Neural progenitor cell (in vitro differentiated cells): ENCODE data around the gene TLR10. TPM values are rescaled to one million over a fixed set of nuclear protein-coding genes. Genes with fewer than 3 reads are reported as not detected.

Experiments used
- DNase-seq: peaks from one replicate; pipeline ENCODE4 v3.0.0-alpha.2; 2016; ENCODE audit warnings: low spot score
- H2AFZ ChIP-seq: fragments of 200-600 bp; sonication (generic); replicated peaks from 2 replicates; pipeline ENCODE4 v1.6.1; 2016; ENCODE audit warnings: antibody characterized with exemption
- H3F3A ChIP-seq: fragments of 200-600 bp; sonication (generic); 2 replicates; pipeline ENCODE4 v1.6.1; 2016; ENCODE audit warnings: antibody characterized with exemption, low read depth
- H3K27ac ChIP-seq: fragments of 200-600 bp; sonication (generic); 2 replicates; pipeline ENCODE4 v1.5.1; 2016; ENCODE audit warnings: mild to moderate bottlenecking
- H3K27me3 ChIP-seq: fragments of 200-600 bp; sonication (generic); 2 replicates; pipeline ENCODE4 v1.6.1; 2016; ENCODE audit warnings: mild to moderate bottlenecking, moderate library complexity
- H3K36me3 ChIP-seq: fragments of 200-600 bp; sonication (generic); 2 replicates; pipeline ENCODE4 v1.5.1; 2016
- H3K4me1 ChIP-seq: fragments of 200-600 bp; sonication (generic); 2 replicates; pipeline ENCODE4 v1.6.1; 2016; ENCODE audit warnings: mixed run types
- H3K4me2 ChIP-seq: fragments of 200-600 bp; sonication (generic); 2 replicates; pipeline ENCODE4 v1.6.1; 2016
- H3K4me3 ChIP-seq: fragments of 200-600 bp; sonication (generic); 2 replicates; pipeline ENCODE4 v1.5.1; 2016
- H3K79me2 ChIP-seq: fragments of 200-600 bp; sonication (generic); 2 replicates; pipeline ENCODE4 v1.6.1; 2016; ENCODE audit warnings: low read depth
- H3K9ac ChIP-seq: fragments of 200-600 bp; sonication (generic); 2 replicates; pipeline ENCODE4 v1.6.1; 2016
- H3K9me3 ChIP-seq: fragments of 200-600 bp; sonication (generic); 2 replicates; pipeline ENCODE4 v1.5.1; 2016; ENCODE audit warnings: low read depth
- H4K20me1 ChIP-seq: fragments of 200-600 bp; sonication (generic); 2 replicates; pipeline ENCODE4 v1.6.1; 2016; ENCODE audit warnings: low read depth
- H3K27ac Mint-ChIP-seq: 3 replicates; pipeline ENCODE4 v1.8.0; 2021; ENCODE audit warnings: mixed read lengths
- H3K27me3 Mint-ChIP-seq: 2 replicates; pipeline ENCODE4 v1.8.0; 2022; ENCODE audit warnings: low read depth, mild to moderate bottlenecking, inconsistent platforms, moderate library complexity, mixed read lengths; ENCODE audit not compliant: insufficient read depth
- H3K36me3 Mint-ChIP-seq: 3 replicates; pipeline ENCODE4 v1.8.0; 2021; ENCODE audit warnings: mixed read lengths
- H3K4me1 Mint-ChIP-seq: 3 replicates; pipeline ENCODE4 v1.8.0; 2021; ENCODE audit warnings: mixed read lengths
- H3K4me3 Mint-ChIP-seq: 3 replicates; pipeline ENCODE4 v1.8.0; 2021; ENCODE audit warnings: mild to moderate bottlenecking, moderate library complexity, mixed read lengths
- H3K9me3 Mint-ChIP-seq: 3 replicates; pipeline ENCODE4 v1.8.0; 2020; ENCODE audit warnings: mixed read lengths
- EZH2 ChIP-seq: fragments of 200-600 bp; sonication (generic); IDR thresholded peaks from 2 replicates; pipeline ENCODE4 v1.6.1; 2017; ENCODE audit warnings: antibody characterized with exemption, mild to moderate bottlenecking, moderate library complexity
- EZH2phosphoT487 ChIP-seq: fragments of 200-600 bp; sonication (generic); IDR thresholded peaks from 2 replicates; pipeline ENCODE4 v1.6.1; 2017; ENCODE audit warnings: antibody characterized with exemption
- total RNA-seq: library from RNA; depleted of rRNA; stranded (reverse); fragments of >200 nt; gene quantifications from 2 replicates; pipeline ENCODE4 v1.2.3, GENCODE V29; 2015; ENCODE audit warnings: low replicate concordance
- TF ChIP-seq, protein P1 (sequence below): fragments of 200-600 bp; sonication (generic); IDR thresholded peaks from 2 replicates; pipeline ENCODE4 v1.5.1; 2017; ENCODE audit warnings: antibody characterized with exemption, mild to moderate bottlenecking

TLR10 gene
- total RNA-seq, 1 donor from 2014 or later: not detected

DNA sequence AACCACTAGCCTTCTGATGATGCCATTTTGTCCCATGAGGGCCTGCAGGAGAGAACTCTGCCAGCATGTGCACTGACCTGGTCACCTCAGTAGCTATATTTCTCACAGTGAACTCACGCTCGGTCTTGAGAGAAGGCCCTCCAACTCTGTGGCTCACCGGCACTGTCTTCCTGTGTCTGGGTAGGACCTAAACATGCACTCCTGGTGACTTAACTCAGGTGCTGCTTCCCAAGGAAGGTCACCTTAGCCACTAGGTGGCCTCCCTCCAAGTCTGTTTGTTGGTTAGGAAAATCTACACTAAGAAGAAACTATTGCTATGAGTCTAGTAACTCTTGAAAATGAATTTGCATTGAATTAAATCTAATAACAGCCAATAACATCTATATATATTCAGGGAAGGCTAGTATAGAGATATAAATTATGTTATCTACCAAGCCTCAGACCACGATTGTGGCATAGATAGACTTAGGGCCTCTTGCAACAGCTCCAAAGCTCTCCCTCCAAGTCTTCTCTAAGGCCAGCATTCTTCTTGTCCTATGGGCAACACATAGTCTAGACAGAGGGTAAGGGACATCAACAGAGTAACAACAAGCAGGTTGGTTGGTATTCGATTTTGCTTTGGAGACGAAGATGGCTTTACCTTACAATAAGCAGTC is 24.7 kb downstream of the TLR10 start:
- Histone ChIP-seq H3K27ac (no peak overlapping the region), H2AFZ (no peak overlapping the region), H3K4me1 (no peaks in the 10 kb centered on the region), H4K20me1 (no peaks in the 10 kb centered on the region), H3K4me2 (no peak overlapping the region), H3K36me3 (no peaks in the 10 kb centered on the region), H3K9me3 (no peaks in the 10 kb centered on the region), H3K4me3 (no peak overlapping the region), H3K27me3 (no peaks in the 10 kb centered on the region), H3F3A (peaks cover 5% of the 10 kb centered on the region), H3K9ac (no peak overlapping the region), H3K79me2 (no peaks in the 10 kb centered on the region)
- Mint-ChIP-seq H3K27me3 (no peaks in the 10 kb centered on the region), H3K27ac (no peak overlapping the region), H3K9me3 (no peaks in the 10 kb centered on the region), H3K36me3 (no peaks in the 10 kb centered on the region), H3K4me3 (no peak overlapping the region), H3K4me1 (peaks cover 6% of the 10 kb centered on the region)
- TF ChIP-seq, protein P1, sequence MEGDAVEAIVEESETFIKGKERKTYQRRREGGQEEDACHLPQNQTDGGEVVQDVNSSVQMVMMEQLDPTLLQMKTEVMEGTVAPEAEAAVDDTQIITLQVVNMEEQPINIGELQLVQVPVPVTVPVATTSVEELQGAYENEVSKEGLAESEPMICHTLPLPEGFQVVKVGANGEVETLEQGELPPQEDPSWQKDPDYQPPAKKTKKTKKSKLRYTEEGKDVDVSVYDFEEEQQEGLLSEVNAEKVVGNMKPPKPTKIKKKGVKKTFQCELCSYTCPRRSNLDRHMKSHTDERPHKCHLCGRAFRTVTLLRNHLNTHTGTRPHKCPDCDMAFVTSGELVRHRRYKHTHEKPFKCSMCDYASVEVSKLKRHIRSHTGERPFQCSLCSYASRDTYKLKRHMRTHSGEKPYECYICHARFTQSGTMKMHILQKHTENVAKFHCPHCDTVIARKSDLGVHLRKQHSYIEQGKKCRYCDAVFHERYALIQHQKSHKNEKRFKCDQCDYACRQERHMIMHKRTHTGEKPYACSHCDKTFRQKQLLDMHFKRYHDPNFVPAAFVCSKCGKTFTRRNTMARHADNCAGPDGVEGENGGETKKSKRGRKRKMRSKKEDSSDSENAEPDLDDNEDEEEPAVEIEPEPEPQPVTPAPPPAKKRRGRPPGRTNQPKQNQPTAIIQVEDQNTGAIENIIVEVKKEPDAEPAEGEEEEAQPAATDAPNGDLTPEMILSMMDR: peak; percentile 42
- TF ChIP-seq EZH2phosphoT487: no peak
- DNase-seq: peak; percentile 15

DNA sequence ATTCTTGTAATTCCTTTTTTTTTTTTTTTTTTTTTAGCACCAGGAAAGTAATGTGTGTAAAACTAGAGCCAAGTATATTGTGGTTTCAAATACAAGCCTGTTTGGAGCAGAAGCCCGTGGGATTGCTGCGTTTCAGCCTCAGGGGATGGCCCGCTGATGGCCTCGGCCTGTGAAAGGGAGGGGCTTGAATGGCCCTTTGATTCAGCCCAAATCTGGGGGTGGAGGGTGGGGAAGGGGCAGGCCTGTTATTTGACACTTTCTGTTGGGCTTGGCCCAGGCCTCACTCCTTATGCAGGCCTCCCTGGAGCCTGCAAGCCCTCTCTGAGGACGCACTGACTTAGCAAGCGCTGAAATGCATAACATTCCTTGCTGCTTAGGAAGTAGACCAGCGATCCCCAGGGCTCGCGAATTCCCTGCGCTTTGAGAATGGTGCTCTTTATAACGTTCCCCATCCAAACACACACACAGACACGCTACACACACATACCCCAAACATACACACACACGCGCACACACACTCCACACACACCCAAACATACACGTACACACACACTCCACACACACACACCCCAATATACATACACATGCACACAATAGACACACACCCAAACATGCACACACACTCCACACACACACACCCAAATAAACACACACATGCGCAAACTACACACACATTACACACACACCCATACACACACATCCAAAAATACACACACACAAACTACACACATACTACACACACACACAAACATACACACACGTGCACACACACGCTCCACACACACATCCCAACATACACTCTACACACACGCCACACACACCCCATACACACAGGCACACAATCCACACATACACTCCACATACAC is 29.6 kb downstream of the TLR10 start:
- Histone ChIP-seq H3K27me3 (no peaks in the 10 kb centered on the region), H3K4me3 (no peak overlapping the region), H4K20me1 (no peaks in the 10 kb centered on the region), H3K4me2 (peak overlapping the region; percentile 51), H3K36me3 (no peaks in the 10 kb centered on the region), H3K4me1 (peaks cover 7% of the 10 kb centered on the region), H3K9me3 (no peaks in the 10 kb centered on the region), H3K9ac (no peak overlapping the region), H3K79me2 (no peaks in the 10 kb centered on the region), H3K27ac (peak overlapping the region; percentile 75), H2AFZ (peak overlapping the region; percentile 41), H3F3A (peaks cover 5% of the 10 kb centered on the region)
- H3K27ac Mint-ChIP-seq: no peak overlapping the region
- TF ChIP-seq, protein P1: no peak
- no peak for TF ChIP-seq EZH2
- TF ChIP-seq EZH2phosphoT487: no peak
- peaks cover 18% of the 10 kb centered on the region for H3K4me1 Mint-ChIP-seq
- no peak overlapping the region for H3K4me3 Mint-ChIP-seq
- peak; percentile 97 for DNase-seq
- H3K27me3 Mint-ChIP-seq: peaks cover 1% of the 10 kb centered on the region
- peaks cover 4% of the 10 kb centered on the region for H3K36me3 Mint-ChIP-seq
- peaks cover 6% of the 10 kb centered on the region for H3K9me3 Mint-ChIP-seq

DNA sequence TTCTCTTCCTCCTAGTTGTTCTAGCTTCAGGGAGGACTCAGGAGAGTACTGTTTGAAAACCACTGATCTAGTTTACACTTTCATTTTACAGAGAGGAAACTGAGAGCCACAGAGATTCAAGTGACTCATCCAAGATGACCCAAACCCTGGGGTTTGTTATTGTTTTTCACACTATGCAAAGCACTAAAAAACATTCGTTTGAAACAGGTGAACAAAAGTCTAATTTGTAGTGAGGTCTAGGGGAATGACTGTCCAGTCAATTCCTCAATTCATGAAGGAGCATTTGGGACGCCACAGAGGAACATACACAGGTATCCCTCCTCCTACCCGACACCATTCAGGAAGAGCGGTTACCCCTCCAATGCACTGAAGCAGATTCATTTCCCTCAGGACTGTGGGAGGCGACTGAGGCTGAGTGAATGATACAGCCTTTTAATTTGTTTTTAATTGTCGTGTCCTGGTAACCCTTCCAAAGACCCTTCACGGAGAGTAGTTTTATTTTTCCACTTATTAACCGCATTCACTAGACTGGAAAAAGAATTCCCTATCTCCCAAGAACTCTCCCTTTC is 30.3 kb downstream of the TLR10 start:
- TF ChIP-seq EZH2 (no peak), EZH2phosphoT487 (no peak)
- TF ChIP-seq, protein P1: no peak
- DNase-seq: peak; percentile 20
- Mint-ChIP-seq H3K27me3 (peaks cover 2% of the 10 kb centered on the region), H3K4me1 (peaks cover 20% of the 10 kb centered on the region), H3K36me3 (peaks cover 6% of the 10 kb centered on the region), H3K4me3 (no peak overlapping the region), H3K27ac (peak overlapping the region; percentile 17), H3K9me3 (peaks cover 8% of the 10 kb centered on the region)
- Histone ChIP-seq H3K27ac (no peak overlapping the region), H3K79me2 (no peaks in the 10 kb centered on the region), H4K20me1 (no peaks in the 10 kb centered on the region), H3K27me3 (no peaks in the 10 kb centered on the region), H3K4me3 (no peak overlapping the region), H3K9ac (no peak overlapping the region), H3K36me3 (no peaks in the 10 kb centered on the region), H3K4me1 (peaks cover 7% of the 10 kb centered on the region), H3K4me2 (peak overlapping the region; percentile 39), H3K9me3 (no peaks in the 10 kb centered on the region), H2AFZ (peak overlapping the region; percentile 41), H3F3A (peaks cover 5% of the 10 kb centered on the region)
